ENCODE data around the gene TSHR. TPM values are rescaled to one million over a fixed set of nuclear protein-coding genes. Genes with fewer than 3 reads are reported as not detected.
"Not testable (repeated sequence)": the region's sequence is repeated elsewhere in the genome, so short reads cannot be mapped to it uniquely, and the experiment has no call there.

The TSHR gene
- polyA plus RNA-seq, 2 donors = 0.02 TPM; not detected in 1

DNA sequence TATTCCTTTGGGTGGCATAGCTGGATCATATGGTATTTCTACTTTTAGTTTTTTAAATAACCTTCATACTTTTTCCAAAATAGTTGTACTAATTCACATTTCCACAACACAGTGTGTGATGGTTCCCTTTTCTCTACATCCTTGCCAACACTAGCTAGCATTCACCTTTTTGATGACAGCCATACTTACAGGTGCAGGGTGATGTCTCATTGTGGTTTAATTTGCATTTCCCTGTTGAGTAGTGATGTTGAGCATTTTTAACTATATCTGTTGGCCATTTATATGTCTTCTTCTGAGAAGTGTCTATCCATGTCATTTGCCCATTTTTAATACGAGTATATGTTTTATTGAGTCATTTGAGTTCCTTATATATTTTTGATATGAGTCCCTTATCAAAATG is 96.1 kb downstream of the TSHR start:
- Histone ChIP-seq H3K27me3 (ENCODE audit: control insufficient read depth in 1 of 2, insufficient read depth in 2 of 2, low read length in 2 of 2) (no peaks in the 10 kb centered on the region), H3K9me3 (ENCODE audit: control insufficient read depth in 2 of 2, insufficient read depth in 1 of 2, low read depth in 1 of 2, low read length in 1 of 2) (no peaks in the 10 kb centered on the region), H3K36me3 (ENCODE audit: control insufficient read depth in 2 of 2, insufficient read depth in 2 of 2, low read length in 1 of 2) (no peaks in the 10 kb centered on the region), H3K4me1 (ENCODE audit: control insufficient read depth in 2 of 2, insufficient read depth in 2 of 2, low read length in 1 of 2) (no peaks in the 10 kb centered on the region), H3K4me3 (ENCODE audit: low read depth in 1 of 2, low read length in 2 of 2) (no peak overlapping the region), H3K27ac (ENCODE audit: low read depth in 2 of 2, low read length in 1 of 2) (no peak overlapping the region)
- WGBS, 2 donors = 86 to 88% methylated on average over 1 of the region's 1 CpG

DNA sequence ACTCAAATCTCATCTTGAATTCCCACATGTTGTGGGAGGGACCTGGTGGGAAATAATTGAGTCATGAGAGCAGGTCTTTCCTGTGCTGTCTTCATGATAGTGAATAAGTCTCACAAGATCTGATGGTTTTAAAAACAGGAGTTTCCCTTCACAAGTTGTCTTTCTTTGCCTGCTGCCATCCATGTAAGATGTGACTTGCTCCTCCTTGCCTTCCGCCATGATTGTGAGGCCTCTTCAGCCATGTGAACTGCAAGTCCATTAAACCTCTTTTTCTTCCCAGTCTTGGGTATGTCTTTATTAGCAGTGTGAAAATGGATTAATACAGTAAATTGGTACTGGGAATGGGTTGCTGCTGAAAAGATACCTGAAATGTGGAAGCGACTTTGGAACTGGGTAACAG is 98.6 kb downstream of the TSHR start:
- not testable (repeated sequence) for H3K27ac ChIP-seq (ENCODE audit: low read depth in 2 of 2, low read length in 1 of 2); H3K9me3 ChIP-seq (ENCODE audit: control insufficient read depth in 2 of 2, insufficient read depth in 1 of 2, low read depth in 1 of 2, low read length in 1 of 2); H3K27me3 ChIP-seq (ENCODE audit: control insufficient read depth in 1 of 2, insufficient read depth in 2 of 2, low read length in 2 of 2); H3K36me3 ChIP-seq (ENCODE audit: control insufficient read depth in 2 of 2, insufficient read depth in 2 of 2, low read length in 1 of 2); H3K4me1 ChIP-seq (ENCODE audit: control insufficient read depth in 2 of 2, insufficient read depth in 2 of 2, low read length in 1 of 2); H3K4me3 ChIP-seq (ENCODE audit: low read depth in 1 of 2, low read length in 2 of 2)
- WGBS, 2 donors = 93% methylated on average over 2 of the region's 2 CpGs

DNA sequence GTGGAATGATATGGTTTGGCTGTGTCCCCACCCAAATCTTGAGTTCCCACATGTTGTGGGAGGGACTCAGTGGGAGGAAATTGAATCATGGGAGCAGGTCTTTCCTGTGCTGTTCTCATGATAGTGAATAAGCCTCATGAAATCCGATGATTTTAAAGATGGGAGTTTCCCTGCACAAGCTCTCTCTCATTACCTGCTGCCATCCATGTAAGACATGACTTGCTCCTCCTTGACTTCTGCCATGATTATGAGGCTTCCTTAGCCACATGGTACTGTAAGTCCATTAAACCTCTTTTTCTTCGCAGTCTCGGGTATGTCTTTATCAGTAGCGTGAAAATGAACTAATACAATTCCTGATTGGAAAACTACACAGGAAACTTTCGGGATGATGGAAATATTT is 100.5 kb downstream of the TSHR start:
- H3K9me3 ChIP-seq (ENCODE audit: control insufficient read depth in 2 of 2, insufficient read depth in 1 of 2, low read depth in 1 of 2, low read length in 1 of 2) = no peaks in the 10 kb centered on the region
- WGBS, 2 donors = 95 to 96% methylated on average over 5 of the region's 5 CpGs

DNA sequence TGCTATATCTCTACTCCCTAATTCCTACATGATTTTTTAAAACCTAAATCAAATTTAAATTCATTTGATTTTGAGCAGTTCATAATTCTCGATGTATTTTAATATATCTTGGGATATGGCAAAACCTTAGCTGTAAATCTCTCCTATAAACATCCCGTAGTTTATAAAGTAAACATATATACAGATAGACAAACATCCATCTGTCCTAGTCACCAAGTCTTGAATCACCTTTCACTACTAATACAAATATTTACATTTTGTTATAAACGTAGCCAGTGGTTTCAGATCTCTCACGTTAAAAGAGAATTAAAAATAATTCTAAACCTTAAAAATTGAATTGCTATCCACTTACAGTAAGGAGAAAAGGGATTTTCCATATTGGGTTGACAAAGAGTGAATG is 107.0 kb downstream of the TSHR start:
- no peaks in the 10 kb centered on the region for H3K27me3 ChIP-seq (ENCODE audit: control insufficient read depth in 1 of 2, insufficient read depth in 2 of 2, low read length in 2 of 2)
- no peaks in the 10 kb centered on the region for H3K4me1 ChIP-seq (ENCODE audit: control insufficient read depth in 2 of 2, insufficient read depth in 2 of 2, low read length in 1 of 2)
- 36 to 39% methylated on average over 4 of the region's 4 CpGs for WGBS, 2 donors
- H3K27ac ChIP-seq (ENCODE audit: low read depth in 2 of 2, low read length in 1 of 2) = no peak overlapping the region
- no peak overlapping the region for H3K4me3 ChIP-seq (ENCODE audit: low read depth in 1 of 2, low read length in 2 of 2)
- no peaks in the 10 kb centered on the region for H3K36me3 ChIP-seq (ENCODE audit: control insufficient read depth in 2 of 2, insufficient read depth in 2 of 2, low read length in 1 of 2)
- no peaks in the 10 kb centered on the region for H3K9me3 ChIP-seq (ENCODE audit: control insufficient read depth in 2 of 2, insufficient read depth in 1 of 2, low read depth in 1 of 2, low read length in 1 of 2)

More for the DNA sequence above, 100.5 kb downstream of the TSHR start:
- no peaks in the 10 kb centered on the region for H3K4me1 ChIP-seq (ENCODE audit: control insufficient read depth in 2 of 2, insufficient read depth in 2 of 2, low read length in 1 of 2)
- no peak overlapping the region for H3K27ac ChIP-seq (ENCODE audit: low read depth in 2 of 2, low read length in 1 of 2)
- H3K36me3 ChIP-seq (ENCODE audit: control insufficient read depth in 2 of 2, insufficient read depth in 2 of 2, low read length in 1 of 2) = no peaks in the 10 kb centered on the region
- no peak overlapping the region for H3K4me3 ChIP-seq (ENCODE audit: low read depth in 1 of 2, low read length in 2 of 2)
- no peaks in the 10 kb centered on the region for H3K27me3 ChIP-seq (ENCODE audit: control insufficient read depth in 1 of 2, insufficient read depth in 2 of 2, low read length in 2 of 2)

DNA sequence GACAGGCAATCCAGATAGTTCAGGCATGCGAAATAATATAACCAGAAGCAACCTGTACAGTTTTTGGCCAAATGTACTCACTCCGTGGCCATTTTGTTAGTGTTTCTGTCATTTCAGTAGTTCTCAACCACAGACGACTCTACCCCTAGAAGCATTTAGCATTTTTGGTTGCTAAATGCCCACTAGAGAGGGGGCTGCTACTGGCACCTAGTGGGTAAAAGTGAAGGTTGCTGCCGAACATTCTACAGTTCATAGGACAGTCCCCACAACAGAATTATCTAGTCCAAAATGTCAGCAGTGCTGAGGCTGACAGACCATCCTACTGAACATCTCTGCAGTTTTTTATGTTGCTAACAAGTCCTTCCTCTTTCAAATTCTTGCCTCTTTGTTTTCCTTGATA is 107.4 kb downstream of the TSHR start:
- 17 to 19% methylated on average over 4 of the region's 4 CpGs for WGBS, 2 donors
- Histone ChIP-seq H3K36me3 (ENCODE audit: control insufficient read depth in 2 of 2, insufficient read depth in 2 of 2, low read length in 1 of 2) (no peaks in the 10 kb centered on the region), H3K27ac (ENCODE audit: low read depth in 2 of 2, low read length in 1 of 2) (no peak overlapping the region), H3K4me3 (ENCODE audit: low read depth in 1 of 2, low read length in 2 of 2) (no peak overlapping the region), H3K9me3 (ENCODE audit: control insufficient read depth in 2 of 2, insufficient read depth in 1 of 2, low read depth in 1 of 2, low read length in 1 of 2) (no peaks in the 10 kb centered on the region), H3K4me1 (ENCODE audit: control insufficient read depth in 2 of 2, insufficient read depth in 2 of 2, low read length in 1 of 2) (no peaks in the 10 kb centered on the region), H3K27me3 (ENCODE audit: control insufficient read depth in 1 of 2, insufficient read depth in 2 of 2, low read length in 2 of 2) (no peaks in the 10 kb centered on the region)

DNA sequence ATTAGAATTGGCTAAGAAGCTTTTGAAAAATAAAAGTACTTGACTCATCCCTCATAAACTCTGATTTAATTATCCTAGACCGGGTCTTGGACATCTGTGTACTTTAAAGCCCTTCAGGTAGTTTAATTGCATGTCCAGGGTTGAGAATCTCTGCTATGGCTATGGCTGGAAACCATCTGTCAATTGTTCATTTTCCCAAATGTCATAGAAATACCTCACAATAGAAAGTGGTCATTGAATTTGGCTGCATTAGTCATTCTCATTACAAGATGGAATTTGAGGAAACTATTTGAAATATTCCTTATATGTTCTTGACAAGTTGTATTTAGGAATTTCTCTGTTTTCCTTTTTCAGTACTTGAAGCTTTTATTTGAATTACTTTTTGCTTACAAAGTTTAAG is 111.3 kb downstream of the TSHR start:
- Histone ChIP-seq H3K27ac (ENCODE audit: low read depth in 2 of 2, low read length in 1 of 2) (no peak overlapping the region), H3K9me3 (ENCODE audit: control insufficient read depth in 2 of 2, insufficient read depth in 1 of 2, low read depth in 1 of 2, low read length in 1 of 2) (no peaks in the 10 kb centered on the region), H3K4me1 (ENCODE audit: control insufficient read depth in 2 of 2, insufficient read depth in 2 of 2, low read length in 1 of 2) (no peaks in the 10 kb centered on the region), H3K27me3 (ENCODE audit: control insufficient read depth in 1 of 2, insufficient read depth in 2 of 2, low read length in 2 of 2) (no peaks in the 10 kb centered on the region), H3K36me3 (ENCODE audit: control insufficient read depth in 2 of 2, insufficient read depth in 2 of 2, low read length in 1 of 2) (no peaks in the 10 kb centered on the region), H3K4me3 (ENCODE audit: low read depth in 1 of 2, low read length in 2 of 2) (no peak overlapping the region)
- 61 to 66% methylated on average over 1 of the region's 1 CpG for WGBS, 2 donors

- no peak overlapping the region for H3K27ac ChIP-seq (ENCODE audit: low read depth in 2 of 2, low read length in 1 of 2)
- no peaks in the 10 kb centered on the region for H3K4me1 ChIP-seq (ENCODE audit: control insufficient read depth in 2 of 2, insufficient read depth in 2 of 2, low read length in 1 of 2)
- H3K4me3 ChIP-seq (ENCODE audit: low read depth in 1 of 2, low read length in 2 of 2) = no peak overlapping the region
- H3K36me3 ChIP-seq (ENCODE audit: control insufficient read depth in 2 of 2, insufficient read depth in 2 of 2, low read length in 1 of 2) = no peaks in the 10 kb centered on the region
- no peaks in the 10 kb centered on the region for H3K9me3 ChIP-seq (ENCODE audit: control insufficient read depth in 2 of 2, insufficient read depth in 1 of 2, low read depth in 1 of 2, low read length in 1 of 2)
- no peaks in the 10 kb centered on the region for H3K27me3 ChIP-seq (ENCODE audit: control insufficient read depth in 1 of 2, insufficient read depth in 2 of 2, low read length in 2 of 2)
- 72 to 83% methylated on average over 2 of the region's 2 CpGs for WGBS, 2 donors
Observed at GRCh38 chr14:81067156-81067555, 111.7 kb downstream of the TSHR start.

DNA sequence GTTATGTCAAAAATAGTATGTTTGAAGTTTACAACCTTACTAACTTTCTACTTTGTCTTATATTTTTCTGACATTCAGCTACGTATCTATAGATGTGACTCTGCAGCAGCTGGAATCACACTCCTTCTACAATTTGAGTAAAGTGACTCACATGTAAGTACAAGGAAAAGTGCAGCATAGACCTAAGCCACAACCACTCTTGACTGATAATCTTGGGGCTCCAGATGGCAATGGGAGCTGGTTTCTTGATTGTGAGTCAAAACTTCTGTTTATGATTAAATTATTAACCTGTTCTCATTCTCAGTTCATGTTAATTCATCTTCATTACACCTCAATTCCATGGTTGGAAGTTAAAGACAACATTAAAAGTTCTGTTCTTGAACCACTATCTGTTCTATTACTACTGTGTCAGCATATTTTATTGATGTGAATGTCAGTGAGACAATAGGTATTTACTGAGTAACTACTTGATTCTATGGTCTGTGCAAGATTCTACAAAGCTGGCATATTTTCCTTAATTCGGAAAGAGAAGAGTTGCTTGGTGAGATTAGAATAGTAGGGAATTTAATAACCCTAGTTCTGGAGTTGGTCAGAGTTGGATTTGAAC is 112.9 kb downstream of the TSHR start:
- no peaks in the 10 kb centered on the region for H3K36me3 ChIP-seq (ENCODE audit: control insufficient read depth in 2 of 2, insufficient read depth in 2 of 2, low read length in 1 of 2)

GRCh38 chr14:81070511-81070910 is 115.1 kb downstream of the TSHR start:
- 82 to 85% methylated on average over 2 of the region's 2 CpGs for WGBS, 2 donors
- Histone ChIP-seq H3K4me1 (ENCODE audit: control insufficient read depth in 2 of 2, insufficient read depth in 2 of 2, low read length in 1 of 2) (no peaks in the 10 kb centered on the region), H3K36me3 (ENCODE audit: control insufficient read depth in 2 of 2, insufficient read depth in 2 of 2, low read length in 1 of 2) (no peaks in the 10 kb centered on the region), H3K4me3 (ENCODE audit: low read depth in 1 of 2, low read length in 2 of 2) (no peak overlapping the region), H3K27me3 (ENCODE audit: control insufficient read depth in 1 of 2, insufficient read depth in 2 of 2, low read length in 2 of 2) (no peaks in the 10 kb centered on the region), H3K27ac (ENCODE audit: low read depth in 2 of 2, low read length in 1 of 2) (no peak overlapping the region), H3K9me3 (ENCODE audit: control insufficient read depth in 2 of 2, insufficient read depth in 1 of 2, low read depth in 1 of 2, low read length in 1 of 2) (no peaks in the 10 kb centered on the region)

More for the DNA sequence above, 112.9 kb downstream of the TSHR start:
- H3K27ac ChIP-seq (ENCODE audit: low read depth in 2 of 2, low read length in 1 of 2) = no peak overlapping the region
- H3K4me1 ChIP-seq (ENCODE audit: control insufficient read depth in 2 of 2, insufficient read depth in 2 of 2, low read length in 1 of 2) = no peaks in the 10 kb centered on the region
- H3K9me3 ChIP-seq (ENCODE audit: control insufficient read depth in 2 of 2, insufficient read depth in 1 of 2, low read depth in 1 of 2, low read length in 1 of 2) = no peaks in the 10 kb centered on the region
- WGBS, 2 donors = 92% methylated on average over 2 of the region's 2 CpGs
- H3K27me3 ChIP-seq (ENCODE audit: control insufficient read depth in 1 of 2, insufficient read depth in 2 of 2, low read length in 2 of 2) = no peaks in the 10 kb centered on the region
- H3K4me3 ChIP-seq (ENCODE audit: low read depth in 1 of 2, low read length in 2 of 2) = no peak overlapping the region

GRCh38 chr14:81085596-81085995 is 130.2 kb downstream of the TSHR start:
- WGBS, 2 donors = 60 to 65% methylated on average over 3 of the region's 3 CpGs
- Histone ChIP-seq H3K27ac (ENCODE audit: low read depth in 2 of 2, low read length in 1 of 2) (no peak overlapping the region), H3K4me3 (ENCODE audit: low read depth in 1 of 2, low read length in 2 of 2) (no peak overlapping the region), H3K9me3 (ENCODE audit: control insufficient read depth in 2 of 2, insufficient read depth in 1 of 2, low read depth in 1 of 2, low read length in 1 of 2) (no peaks in the 10 kb centered on the region), H3K36me3 (ENCODE audit: control insufficient read depth in 2 of 2, insufficient read depth in 2 of 2, low read length in 1 of 2) (no peaks in the 10 kb centered on the region), H3K4me1 (ENCODE audit: control insufficient read depth in 2 of 2, insufficient read depth in 2 of 2, low read length in 1 of 2) (no peaks in the 10 kb centered on the region), H3K27me3 (ENCODE audit: control insufficient read depth in 1 of 2, insufficient read depth in 2 of 2, low read length in 2 of 2) (no peaks in the 10 kb centered on the region)

Measured in esophagus (tissue), 2 donors.